Right kidney (tissue), 1 donor: Measurements from ENCODE around the gene VARS2.
A peak's percentile ranks its signal among the peaks of the same experiment; 100 is the strongest.
"Not testable (repeated sequence)": the region's sequence is repeated elsewhere in the genome, so short reads cannot be mapped to it uniquely, and the experiment has no call there.

Experiments
- DNase-seq: peaks from one replicate; pipeline ENCODE4 v3.0.0-alpha.2; 2016

VARS2 gene

GRCh38 chr6:30897882-30898281 is 16.2 kb upstream of the VARS2 start:
- no peak for DNase-seq

- DNase-seq: no peak
Observed at GRCh38 chr6:30898750-30899360, 15.2 kb upstream of the VARS2 start.

- no peak for DNase-seq
Observed at GRCh38 chr6:30900863-30901417, 13.1 kb upstream of the VARS2 start.

GRCh38 chr6:30901436-30901835 is 12.6 kb upstream of the VARS2 start:
- DNase-seq: no peak

GRCh38 chr6:30902196-30902595 is 11.8 kb upstream of the VARS2 start:
- DNase-seq: not testable (repeated sequence)

- DNase-seq: no peak
Observed at GRCh38 chr6:30902709-30903108, 11.3 kb upstream of the VARS2 start.

- no peak for DNase-seq
Observed at GRCh38 chr6:30903236-30903635, 10.8 kb upstream of the VARS2 start.

GRCh38 chr6:30907290-30907757 is 6.7 kb upstream of the VARS2 start:
- DNase-seq: not testable (repeated sequence)

- peak; percentile 85 for DNase-seq
Observed at GRCh38 chr6:30907758-30908591, 6.1 kb upstream of the VARS2 start, which contains the start of gene GTF2H4. GTF2H4 (plus strand) TSS chr6:30908207.

GRCh38 chr6:30908700-30909099 is 5.3 kb upstream of the VARS2 start:
- no peak for DNase-seq

- not testable (repeated sequence) for DNase-seq
Observed at GRCh38 chr6:30910473-30910872, 3.6 kb upstream of the VARS2 start.

- DNase-seq: no peak
Observed at GRCh38 chr6:30912746-30913520, 1.1 kb upstream of the VARS2 start.

- no peak for DNase-seq
Observed at GRCh38 chr6:30913721-30914075, 340 bp upstream of the VARS2 start.

- DNase-seq: peak; percentile 48
Observed at GRCh38 chr6:30914854-30915590, 984 bp downstream of the VARS2 start.

GRCh38 chr6:30915591-30915946 is 1.5 kb downstream of the VARS2 start:
- peak; percentile 62 for DNase-seq

GRCh38 chr6:30917041-30917440 is 3.0 kb downstream of the VARS2 start:
- no peak for DNase-seq

- DNase-seq: no peak
Observed at GRCh38 chr6:30917487-30917886, 3.4 kb downstream of the VARS2 start.

GRCh38 chr6:30918670-30919069 is 4.6 kb downstream of the VARS2 start:
- DNase-seq: no peak

- DNase-seq: no peak
Observed at GRCh38 chr6:30922447-30922852, 8.4 kb downstream of the VARS2 start.

- DNase-seq: not testable (repeated sequence)
Observed at GRCh38 chr6:30924040-30924627, 10.1 kb downstream of the VARS2 start.

- DNase-seq: no peak
Observed at GRCh38 chr6:30926644-30927043, 12.6 kb downstream of the VARS2 start.

GRCh38 chr6:30927080-30927479 is 13.0 kb downstream of the VARS2 start:
- DNase-seq: not testable (repeated sequence)
